ENCODE measurements around the gene DLG1.

Gene DLG1

GRCh38 chr3:197312431-197312830 is 14.0 kb upstream of the DLG1 start:
- no peak for DNase-seq

DNA sequence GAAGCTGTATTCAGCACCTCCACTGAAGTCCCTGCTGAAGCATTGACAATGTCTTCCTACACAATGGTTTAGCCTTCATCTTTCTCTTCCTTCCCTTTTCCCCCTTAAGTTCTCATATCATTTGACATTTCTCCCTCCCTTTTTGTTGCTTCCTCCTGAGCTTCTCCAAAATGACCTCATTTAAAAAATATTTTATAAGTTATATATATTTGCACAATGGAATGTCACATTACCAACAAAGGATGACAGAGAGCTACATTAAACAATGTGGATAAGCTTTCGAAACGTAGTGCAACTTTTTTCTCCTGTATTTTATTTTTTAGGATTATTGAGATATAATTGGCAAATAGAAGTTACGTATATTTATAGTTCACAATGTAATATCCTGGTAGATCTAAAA is 13.2 kb upstream of the DLG1 start:
- no peak for DNase-seq

DNA sequence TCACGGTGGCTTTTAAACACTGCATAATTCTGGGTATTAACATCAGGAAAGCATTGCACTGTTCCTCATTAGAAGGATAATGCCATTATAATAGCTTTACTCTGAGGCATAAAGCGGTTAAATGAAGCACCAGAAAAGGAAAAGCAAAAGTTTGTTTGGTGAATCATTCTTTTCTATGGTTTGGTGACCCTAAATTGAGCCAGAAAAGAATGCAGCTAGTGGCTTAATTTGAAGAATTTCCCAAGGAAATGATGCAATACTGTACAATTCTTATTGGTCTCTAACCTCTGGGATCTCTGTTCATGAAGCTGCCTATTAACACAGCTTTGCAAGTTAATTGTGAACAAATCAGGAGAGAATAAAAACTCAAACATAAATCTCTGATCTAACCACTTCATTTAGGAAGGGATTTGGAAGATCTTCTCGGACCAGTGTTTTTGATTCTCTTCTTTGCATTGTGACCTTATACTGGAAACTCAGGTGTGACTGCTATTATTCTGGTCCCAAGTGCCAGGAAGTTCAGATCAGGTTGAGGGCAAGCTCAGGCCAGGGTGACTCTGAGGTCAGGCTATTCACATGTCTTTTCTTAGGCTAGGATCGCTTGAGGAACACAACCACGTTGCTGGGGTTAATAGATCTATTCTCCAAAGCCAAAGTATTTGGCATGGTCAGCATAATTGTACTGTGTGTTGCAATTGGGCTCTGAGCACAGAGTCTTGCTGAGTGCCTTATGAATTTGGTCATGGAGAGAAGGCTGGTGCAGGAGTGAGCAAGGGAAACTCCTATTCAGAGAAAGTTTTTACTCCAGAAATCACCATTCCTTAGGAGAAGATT is 11.3 kb upstream of the DLG1 start:
- DNase-seq: no peak

- DNase-seq: no peak
These were observed 10.2 kb upstream of the DLG1 start for GRCh38 chr3:197308591-197308990.

DNA sequence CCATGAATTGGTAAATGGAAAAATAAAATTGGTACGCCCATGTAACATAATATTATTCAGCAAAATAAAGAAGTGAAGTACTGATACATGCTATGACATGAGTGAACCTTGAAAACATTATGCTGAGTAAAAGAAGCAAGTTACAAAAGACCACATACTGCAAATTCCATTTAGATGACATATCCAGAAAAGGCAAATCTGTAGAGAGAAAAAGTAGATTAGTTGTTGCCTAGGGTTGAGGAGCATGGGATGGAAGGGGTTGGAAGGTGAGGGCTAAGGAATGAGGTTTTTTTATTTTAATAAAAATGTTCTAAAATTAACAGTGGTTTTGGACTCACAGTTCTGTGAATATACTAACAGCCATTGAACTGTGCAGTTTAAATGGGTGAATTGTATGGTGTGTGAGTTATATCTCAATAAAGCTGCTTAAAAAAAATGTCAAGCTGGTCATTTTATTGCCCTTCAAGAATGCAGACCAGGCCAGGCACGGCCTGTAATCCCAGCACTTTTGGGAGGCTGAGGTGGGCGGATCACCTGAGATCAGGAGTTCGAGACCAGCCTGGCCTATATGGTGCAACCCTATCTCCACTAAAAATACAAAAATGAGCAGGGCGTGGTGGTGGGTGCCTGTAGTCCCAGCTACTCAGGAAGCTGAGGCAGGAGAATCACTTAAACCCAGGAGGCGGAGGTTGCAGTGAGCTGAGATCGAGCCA is 8.1 kb upstream of the DLG1 start:
- no peak for DNase-seq

- DNase-seq: no peak
These were observed 7.4 kb upstream of the DLG1 start for GRCh38 chr3:197305854-197306253.

- DNase-seq: no peak
These were observed 5.0 kb upstream of the DLG1 start for GRCh38 chr3:197303452-197303851.

DNA sequence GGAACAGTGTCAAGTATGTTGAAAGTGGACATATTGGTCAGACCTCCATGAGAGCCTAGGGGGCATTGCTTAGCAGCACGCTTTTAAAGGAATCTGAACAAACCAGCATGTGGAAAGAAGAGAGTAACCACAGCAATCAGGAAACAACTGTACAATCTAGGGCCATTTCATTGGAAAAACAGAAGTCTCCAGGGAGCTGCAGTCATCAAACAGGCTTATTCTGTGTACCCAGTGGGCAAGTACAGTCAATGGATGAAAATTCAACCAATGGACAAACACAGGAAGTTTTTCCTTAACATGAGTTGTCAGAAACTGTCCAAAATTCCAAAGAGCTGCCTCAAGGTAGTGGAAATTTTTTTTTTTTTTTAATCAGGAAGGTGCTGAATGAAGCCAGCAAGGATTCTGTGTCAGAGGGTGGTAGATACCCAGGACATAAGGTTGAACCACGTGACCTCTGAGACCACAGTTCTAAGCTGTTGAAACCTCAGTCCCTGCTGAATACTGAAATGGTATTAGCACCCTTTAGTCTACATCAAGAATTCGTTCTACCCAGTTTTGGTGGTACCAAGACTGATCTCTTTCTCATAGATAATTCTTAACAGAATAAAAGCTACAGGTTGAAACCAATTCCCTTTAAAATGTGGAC is 4.4 kb upstream of the DLG1 start:
- DNase-seq: no peak

DNA sequence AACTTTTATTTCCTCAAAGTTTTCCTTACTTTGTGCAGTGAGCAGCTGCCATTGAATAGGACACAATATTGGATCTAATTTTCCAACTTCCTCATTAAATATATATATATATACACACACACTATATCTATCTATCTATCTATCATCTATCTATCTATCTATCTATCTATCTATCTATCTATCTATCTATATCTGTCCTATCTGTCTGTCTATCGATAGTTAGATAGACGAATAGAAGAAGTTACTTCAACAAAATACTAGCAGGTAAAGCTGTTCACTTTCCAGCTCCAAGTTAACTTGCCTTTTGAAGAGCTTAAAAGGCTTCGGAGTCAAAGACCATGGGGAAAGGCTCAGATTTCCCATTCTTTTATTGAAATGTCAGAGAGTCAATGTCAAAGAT is 3.6 kb upstream of the DLG1 start:
- DNase-seq: no peak

- DNase-seq: no peak
These were observed 1.9 kb upstream of the DLG1 start for GRCh38 chr3:197300361-197300760.

DNA sequence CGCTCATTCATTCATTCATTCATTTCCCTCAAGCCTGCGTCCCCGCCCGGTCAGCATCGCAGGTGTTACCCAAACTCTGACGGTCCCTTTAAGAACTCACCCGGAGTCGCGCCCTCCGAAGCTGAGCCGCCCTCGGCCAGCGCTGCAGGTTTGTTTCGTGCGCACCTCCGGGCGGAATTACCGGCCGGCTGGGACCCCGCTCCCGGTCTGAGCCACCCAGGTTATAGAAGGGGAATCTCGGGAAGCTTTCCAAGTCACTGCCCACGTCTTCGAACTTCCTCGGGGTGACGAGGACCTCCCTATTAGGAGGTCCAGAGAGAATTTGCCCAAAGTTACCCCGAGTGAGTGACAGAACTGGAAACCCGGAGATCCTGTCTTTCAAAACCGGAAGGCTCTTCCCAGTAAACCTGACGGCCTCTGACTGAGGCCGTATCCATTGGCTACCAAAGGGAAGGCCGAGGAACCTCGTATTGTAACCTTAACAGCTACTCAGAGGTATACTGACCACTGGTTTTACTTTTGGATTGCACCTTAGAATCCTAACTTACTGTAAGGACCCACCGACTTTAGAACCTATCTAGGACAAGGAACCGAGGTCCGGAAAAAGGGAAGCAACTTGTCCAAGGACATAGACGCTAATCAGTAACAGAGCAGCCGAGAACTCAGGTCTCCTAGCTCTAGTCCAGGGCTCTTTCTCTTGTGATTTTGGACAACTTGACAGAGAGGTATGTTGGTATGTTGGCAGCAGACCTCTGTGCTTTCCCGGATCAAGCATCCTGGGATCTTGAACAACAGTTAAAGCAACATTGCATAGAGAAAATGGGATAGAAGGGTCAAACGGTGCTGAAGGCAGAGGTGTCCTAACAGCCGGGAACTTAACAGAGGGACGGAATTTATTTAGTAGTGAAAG is 788 bp upstream of the DLG1 start:
- DNase-seq: peak in 2 of 4 experiments; percentile 5 to 6

DNA sequence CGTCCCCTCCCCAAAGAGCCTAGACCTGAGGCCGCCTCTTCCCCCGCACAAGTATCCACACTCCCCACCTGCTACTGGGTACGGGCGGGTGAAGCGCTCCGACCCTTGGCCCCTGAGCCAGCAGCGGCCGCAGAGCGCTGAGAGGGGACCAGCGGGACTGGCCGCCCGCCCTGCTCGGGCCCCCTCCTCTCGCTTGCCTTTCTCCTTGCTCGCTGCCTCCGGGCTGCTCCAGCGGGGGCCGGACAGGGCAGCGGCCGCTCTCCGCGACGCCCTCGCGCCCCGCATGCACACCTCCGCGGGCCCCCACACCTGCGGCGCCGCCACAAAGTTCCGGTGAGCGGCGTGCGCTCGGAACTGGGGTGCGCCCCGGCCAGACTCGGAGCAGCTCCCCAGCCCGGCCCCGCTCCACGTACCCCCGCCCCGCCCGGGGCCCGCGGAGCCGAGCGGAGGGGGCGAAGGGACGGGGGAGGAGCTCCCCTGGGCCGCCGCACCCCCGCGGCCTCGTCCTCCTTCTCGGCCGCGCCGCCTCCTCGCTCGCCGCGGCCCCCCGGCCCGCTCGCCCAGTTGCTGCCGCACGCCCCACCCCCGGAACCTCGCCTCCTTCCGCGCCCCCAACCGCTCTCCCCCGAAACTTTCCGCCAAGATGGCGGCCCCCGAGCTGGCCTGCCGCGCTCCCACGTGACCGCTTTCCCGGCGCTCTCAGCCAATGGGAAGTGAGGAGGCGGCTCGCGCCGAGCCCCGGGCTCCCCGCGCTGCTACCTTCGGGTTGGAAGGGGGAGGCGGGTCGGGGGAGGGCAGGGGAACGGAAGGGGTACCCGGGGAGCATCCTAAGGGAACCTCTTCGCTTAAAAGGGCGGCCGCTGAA is 704 bp downstream of the DLG1 start:
- peak; percentile 63 to 81 (median 72) for DNase-seq

- DNase-seq: no peak
These were observed 1.4 kb downstream of the DLG1 start for GRCh38 chr3:197297002-197297401.

- DNase-seq: no peak
These were observed 1.9 kb downstream of the DLG1 start for GRCh38 chr3:197296545-197296944.

- DNase-seq: no peak
These were observed 2.5 kb downstream of the DLG1 start for GRCh38 chr3:197295871-197296270.

- DNase-seq: no peak
These were observed 4.7 kb downstream of the DLG1 start for GRCh38 chr3:197293605-197294237.

DNA sequence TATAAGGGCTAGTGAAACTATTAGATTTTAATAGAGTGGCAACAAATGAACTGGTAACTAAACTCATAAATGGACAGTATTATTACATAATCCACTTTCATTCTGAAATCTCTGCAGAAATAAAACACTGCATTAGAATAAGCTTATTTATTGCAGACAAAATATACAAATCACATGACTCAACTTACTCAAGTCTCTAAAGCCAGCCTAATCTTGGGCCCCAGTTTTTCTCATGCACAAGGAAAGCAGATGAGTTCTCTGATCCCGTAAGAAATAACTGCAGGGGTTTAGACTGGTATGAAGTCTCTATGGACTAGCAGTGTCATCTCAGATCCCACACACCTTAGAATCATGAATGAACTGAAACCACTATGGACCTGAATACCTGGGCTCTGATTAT is 5.8 kb downstream of the DLG1 start:
- DNase-seq: no peak

DNA sequence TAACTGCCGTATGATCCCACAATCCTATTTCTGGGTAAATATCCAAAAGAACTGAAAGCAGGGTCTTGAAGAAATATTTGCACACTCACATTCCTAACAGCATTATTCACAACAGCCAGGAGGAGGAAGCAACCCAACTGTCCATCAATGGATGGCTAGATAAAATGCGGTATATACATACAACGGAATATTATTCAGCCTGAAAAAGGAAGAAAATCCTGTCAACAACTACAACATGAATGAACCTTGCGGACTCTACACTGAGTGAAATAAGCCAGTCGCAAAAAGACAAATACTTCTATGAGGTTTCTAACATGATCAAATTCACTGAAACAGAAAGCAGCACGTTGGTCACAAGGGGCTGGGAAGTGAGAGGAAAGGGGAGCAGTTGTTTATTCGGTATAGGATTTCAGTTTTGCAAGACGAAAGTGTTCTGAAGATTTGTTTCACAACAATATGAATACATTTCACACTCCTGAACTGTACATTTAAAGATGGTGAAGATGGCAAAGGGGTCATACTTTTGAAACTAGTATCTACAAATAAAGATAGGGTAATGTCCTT is 6.2 kb downstream of the DLG1 start:
- no peak for DNase-seq

DNA sequence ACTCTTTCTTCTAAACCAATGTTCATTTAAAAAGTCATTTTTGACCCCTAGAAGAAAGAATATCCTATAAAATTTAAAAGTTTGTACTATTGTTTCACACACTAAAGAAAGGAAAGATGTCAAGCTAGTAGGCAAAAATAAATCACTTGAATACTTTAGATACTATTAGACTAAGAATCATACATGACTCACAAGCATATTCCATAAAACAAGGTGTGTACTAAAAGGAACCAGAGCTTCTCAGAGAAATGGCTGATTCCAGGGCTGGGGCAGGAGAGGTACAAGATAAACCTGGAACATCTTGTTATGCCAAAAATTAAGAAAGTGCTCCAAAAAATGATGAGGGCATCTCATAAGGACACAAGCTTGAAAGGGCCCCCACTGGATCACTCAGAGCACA is 8.7 kb downstream of the DLG1 start:
- no peak for DNase-seq

GRCh38 chr3:197286678-197287077 is 11.7 kb downstream of the DLG1 start:
- no peak for DNase-seq

GRCh38 chr3:197285557-197285956 is 12.9 kb downstream of the DLG1 start:
- no peak for DNase-seq
